Hippocampal formation (tissue), 2 donors: ENCODE results near the gene POP4.
"Not testable (repeated sequence)": the region's sequence is repeated elsewhere in the genome, so short reads cannot be mapped to it uniquely, and the experiment has no call there.

Experiments used
- DNase-seq, 2 donors: peaks; one replicate each; lab custom pipeline; 2025; lab: John Stamatoyannopoulos, UW

POP4 gene, protein sequence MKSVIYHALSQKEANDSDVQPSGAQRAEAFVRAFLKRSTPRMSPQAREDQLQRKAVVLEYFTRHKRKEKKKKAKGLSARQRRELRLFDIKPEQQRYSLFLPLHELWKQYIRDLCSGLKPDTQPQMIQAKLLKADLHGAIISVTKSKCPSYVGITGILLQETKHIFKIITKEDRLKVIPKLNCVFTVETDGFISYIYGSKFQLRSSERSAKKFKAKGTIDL

DNA sequence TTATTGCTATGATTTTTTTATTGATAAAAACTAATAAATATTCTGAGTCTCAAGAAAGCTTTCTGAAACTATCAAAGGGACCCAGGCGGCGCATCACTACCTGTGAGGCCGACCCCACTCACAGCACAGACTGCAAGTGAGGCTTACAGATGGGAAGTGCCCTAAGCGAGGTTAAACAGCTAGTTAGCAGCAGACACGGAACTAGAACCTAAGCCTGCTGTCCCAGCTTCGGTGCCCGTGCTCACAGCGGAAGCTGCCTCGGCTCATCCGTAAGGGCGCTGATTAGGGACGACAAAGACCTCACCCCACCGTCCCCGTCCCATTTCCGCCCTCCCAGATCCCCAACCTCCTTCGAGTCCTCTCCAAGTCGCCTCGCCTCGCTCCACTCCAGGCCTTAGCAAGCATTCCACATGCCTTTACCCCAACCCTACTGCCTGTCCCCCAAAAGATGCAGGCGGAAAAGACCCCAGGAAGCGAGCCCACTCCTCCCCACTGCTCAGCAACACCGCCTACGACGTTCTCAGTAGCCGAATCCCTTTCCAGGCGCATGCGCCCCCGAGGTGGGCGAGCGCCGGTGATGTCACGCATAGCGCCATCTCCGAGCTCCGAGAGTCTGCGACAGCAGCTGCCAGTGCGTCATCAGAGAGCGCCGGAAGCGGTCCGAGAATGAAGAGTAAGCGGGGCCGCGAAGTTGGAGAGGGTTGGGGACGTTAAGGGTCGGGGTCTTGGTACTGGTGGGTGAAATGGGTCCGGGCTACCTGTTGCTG, at the start of gene POP4:
POP4 (plus strand) TSS at position 631 of the 767 bp plus-strand sequence; CDS start at position 667, 36 bp downstream.
- peak; percentile 90 to 94 for DNase-seq

DNA sequence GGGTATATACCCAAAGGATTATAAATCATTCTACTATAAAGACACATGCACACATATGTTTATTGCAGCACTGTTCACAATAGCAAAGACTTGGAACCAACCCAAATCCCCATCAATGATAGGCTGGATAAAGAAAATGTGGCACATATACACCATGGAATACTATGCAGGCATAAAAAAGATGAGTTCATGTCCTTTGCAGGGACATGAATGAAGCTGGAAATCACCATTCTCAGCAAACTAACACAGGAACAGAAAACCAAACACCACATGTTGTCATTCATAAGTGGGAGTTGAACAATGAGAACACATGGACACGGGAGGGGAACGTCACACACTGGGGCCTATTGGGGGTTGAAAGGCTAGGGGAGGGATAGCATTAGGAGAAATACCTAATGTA, 47.0 kb upstream of the POP4 start:
- not testable (repeated sequence) for DNase-seq

DNA sequence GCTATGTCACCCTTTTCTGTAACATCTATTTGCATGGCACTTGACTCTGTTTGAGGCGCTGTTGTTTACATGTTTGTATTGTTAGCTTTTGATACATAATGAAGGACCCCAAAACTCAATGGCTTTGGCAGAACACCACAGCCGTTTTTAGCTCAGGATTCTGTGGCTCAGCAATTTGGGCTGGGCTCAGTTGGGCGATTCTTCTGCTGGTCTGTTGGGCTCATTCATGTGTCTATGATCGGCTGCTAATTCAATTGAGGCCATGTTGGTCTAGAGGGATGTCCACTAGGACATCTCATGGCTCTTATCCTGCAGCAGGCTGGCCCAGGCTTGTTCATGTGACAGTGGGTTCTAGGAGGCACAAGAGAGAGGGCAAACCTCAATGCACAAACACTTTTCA, 46.3 kb upstream of the POP4 start:
- DNase-seq: no peak

DNA sequence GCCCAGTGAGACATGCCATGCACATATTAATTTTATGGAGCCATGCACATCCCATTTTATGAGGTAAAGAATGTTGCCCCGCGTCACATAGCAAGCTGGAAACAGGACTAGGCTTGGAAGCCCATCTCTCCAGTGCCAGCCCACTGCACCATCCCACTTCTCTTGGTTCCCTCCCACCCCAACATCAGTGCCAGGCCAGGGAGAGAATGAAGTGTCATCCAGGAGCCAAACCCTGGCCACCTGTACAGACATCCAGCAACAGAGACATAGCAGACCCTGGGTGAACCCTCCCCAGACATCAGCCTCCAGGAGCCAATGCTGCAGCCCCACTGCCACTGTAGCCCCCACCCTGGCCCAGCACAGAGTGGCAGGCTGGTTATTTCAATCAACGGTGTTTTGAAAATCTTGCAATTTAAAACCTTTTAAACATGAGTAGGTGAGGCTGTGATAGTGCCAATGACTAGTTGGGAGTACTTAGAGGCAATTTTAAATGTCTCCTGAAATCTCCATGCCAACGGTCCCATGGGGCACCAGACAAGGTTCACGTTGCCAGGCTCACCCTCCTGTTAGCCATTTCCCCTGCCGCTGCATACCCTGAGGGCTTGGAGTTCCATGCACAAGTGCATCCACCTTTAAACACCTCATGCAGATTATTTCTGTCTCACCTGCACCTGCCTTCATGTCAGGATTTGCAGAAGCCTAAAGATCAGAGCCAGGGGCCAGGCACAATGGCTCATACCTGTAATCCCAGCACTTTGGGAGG, 45.6 kb upstream of the POP4 start:
- no peak for DNase-seq

DNA sequence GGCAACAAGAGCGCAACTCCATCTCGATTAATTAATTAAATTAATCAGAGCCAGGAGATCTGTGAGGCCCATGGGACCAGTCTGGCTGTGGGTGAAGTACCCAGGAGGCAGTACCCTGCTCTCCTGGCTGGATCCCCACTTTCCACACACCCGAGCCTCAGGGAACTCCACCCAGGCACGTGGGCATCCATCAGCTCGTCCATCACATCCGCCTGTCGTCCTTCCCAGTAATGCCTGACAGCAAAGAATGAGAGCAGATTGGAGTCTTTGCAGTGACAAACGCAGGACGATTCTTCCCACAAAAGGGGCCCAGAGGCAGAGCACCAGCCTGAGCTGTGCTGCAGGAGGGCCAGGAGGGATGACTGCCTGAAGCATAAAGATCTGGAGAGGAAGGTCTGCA, 44.5 kb upstream of the POP4 start:
- no peak for DNase-seq

DNA sequence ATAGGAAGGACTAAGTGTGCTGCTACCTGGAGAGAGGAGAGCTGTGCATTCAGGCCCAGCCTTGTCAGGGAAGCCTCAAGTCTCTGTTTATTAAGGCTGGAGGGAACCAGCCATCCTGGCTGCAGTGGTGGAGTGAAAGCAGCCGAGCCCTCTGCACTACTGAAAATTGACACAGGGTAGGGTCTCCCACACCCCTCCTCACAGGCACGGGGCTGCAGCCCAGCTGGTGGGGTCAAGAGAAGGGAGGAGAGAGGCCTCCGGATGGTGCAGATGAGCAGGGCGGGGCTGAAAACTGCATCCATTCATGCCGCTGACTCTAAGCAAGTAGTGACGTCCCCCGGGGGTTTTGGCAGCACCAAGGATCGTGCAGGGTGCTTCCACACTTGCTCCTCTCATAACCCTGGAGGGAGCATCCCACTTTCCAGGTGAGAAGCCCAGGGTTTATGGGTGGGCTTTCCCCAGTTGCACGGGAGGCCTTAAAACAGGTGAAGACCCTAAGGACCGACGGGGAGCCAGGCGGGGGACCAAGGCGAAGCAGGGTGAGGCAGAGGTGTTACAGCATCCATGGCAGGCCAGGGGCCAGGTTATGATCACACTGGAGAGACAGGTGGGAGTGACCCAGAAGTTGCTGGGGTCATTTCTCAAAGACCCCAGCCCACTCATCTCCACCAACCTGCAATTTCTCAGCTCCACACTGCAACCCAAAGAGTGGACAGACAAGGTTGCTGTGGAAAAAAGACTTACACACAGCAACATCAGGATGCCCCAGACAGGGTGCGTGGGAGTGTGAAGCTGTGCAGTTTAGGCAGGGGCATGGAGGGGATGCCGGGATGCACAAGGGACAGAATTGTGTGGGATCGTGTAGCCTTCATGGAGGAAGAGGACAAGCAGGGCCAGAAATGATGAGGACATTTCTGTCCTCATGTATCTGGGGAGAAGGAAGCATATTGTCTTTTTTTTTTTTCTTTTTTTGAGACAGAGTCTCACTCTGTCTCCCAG, 43.5 kb upstream of the POP4 start:
- DNase-seq: no peak

DNA sequence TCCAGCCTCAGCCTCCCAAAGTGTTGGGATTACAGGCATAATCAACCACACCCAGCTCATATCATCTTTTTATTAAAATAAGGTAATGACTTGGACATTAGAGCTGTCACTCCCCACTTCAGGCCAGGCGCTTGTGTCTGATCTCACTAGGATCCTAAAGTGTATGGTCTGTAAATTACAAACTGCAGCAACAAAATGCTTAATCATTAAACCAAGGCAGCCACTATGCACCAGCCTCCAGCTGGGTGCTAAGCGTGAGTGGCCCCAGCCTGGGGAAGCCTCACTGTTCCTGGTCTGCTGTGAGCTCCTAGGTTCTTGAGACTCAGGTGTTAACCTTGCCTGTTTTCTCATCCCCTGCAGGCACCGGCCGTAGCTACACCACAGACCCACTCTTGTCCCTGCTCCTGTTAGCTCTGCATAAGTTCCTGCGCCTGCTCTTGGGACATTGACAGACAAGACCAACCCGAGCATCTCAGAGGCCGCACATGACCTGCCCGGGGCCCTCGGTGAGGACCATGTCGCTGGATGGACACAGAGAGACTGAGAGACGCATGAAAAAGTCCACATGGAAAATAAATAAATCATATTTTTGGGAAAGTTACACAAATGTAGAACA, 42.5 kb upstream of the POP4 start:
- no peak for DNase-seq

DNA sequence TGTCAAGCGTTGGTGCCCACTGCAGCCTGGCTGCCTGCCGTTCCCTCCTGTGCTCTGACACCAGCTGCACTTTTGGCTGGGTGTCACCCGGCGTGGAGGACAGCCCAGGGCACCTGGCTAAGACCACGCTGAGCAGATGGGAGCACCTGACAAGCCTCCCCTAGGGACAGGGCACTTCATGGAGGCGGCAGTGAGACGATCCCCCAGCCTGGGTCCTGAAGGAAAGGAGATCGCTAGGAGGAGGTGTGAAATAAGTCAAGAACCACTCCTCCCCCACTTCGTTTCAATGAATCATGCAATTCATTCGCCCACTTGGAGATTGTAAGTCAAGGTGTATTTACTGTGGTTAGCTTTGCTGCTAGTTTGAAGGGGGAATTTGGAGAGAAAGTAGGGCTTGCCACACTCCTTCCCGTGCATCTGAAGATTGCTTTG, 41.5 kb upstream of the POP4 start:
- no peak for DNase-seq

DNA sequence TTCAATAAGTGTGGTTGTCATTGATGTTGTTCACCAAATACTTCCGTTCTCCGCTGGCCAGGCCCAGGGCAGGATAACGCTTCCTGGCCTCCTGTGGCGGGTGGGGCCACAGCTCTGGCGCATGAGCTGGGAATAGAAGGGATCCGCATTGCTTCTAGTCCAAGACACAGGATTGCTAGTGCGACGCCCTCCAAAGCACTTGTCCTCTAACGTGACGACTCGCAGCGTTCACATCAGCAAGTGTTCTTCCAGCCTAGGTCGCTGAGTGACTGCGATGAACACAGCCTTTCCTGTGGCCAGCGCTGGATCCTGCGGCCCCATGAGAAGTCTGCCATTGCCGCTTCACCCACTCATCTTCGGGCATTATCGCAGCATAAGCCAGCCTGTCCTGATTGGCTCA, 40.9 kb upstream of the POP4 start:
- no peak for DNase-seq

DNA sequence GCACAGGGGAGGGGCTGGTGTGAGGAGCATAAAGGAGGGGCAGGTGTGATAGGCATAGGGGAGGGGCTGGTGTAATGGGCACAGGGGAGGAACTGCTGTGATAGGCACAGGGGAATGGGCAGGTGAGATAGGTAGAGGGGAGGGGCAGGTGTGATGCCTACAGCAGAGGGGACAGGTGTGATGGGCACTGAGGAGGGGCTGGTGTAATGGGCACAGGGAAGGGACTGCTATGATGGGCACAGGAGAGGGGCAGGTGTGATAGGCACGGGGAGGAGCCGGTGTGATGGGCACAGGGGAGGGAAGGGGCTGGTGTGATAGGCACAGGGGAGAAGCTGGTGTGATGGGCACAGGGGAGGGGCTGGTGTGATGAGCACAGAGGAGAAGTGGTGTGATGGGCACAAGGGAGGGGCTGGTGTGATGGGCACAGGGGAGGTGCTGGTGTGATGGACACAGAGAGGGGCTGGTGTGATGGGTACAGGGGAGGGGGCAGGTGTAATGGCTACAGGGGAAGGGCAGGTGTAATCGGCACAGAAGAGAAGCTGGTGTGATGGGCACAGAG, 39.5 kb upstream of the POP4 start:
- no peak for DNase-seq

DNA sequence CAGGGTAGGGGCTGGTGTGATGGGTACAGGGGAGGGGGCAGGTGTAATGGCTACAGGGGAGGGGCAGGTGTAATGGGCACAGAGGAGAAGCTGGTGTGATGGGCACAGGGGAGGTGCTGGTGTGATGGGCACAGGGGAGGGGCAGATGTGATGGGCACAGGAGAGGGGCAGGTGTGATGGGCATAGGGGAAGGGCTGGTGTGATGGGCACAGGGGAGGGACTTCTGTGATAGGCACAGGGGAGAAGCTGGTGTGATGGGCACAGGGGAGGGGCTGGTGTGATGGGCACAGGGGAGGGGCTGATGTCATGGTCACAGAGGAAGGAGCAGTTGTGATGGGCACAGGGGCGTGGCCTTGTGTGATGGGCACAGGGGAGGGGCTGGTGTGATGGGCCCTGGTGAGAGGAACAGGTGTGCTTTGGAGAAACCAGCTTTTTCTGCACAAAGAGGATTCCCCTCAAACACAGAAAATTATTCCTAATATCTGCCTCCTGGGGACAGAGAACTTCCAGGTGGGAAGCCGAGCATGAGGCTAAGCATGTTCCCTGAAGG, 38.6 kb upstream of the POP4 start:
- DNase-seq: no peak

DNA sequence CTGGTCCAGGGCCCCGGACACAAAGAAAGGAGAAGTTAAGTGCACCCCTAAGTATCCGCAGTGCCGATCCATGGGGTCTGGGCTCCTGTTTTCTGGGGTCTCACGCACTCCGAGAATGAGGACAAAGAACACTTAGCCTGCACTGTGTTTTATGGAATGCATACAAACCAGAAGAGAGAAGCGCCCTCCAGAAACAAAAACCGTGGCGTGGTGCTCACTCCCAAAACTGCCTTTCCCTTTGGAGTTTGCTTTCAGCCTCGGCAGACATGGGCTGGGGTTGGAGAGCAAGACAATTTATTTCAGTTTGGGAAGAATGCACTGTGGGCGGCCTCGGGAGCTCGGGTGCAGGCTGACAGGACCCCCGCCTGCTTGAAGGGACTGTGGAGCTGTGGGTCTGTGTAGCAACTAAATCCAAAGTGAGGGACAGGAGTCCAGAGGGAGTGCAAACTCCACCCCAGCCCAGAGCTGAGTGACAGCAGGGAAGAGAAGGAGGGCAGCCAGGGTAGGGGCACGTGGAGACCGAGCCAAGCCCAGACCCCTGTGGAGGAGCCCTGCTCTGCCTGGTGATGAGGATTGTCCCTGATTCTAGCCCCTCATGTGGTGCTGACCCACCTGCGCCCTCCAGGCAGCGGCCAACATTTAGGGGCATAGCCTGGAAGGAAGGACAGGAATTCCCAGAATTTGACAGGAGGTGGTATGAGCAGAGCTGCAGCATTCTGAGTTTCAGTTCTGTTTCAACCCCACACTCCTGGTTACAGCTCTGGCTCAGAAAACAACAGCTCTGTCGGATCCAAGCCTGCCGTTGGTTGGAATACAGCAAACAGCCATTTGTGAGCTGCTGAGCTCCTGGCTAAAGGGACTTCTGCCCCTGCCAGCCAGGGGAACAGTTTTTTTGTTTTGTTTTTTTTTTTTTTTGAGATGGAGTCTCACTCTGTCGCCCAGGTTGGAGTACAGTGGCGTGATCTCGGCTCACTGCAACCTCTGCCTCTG, 37.8 kb upstream of the POP4 start:
- no peak for DNase-seq

DNA sequence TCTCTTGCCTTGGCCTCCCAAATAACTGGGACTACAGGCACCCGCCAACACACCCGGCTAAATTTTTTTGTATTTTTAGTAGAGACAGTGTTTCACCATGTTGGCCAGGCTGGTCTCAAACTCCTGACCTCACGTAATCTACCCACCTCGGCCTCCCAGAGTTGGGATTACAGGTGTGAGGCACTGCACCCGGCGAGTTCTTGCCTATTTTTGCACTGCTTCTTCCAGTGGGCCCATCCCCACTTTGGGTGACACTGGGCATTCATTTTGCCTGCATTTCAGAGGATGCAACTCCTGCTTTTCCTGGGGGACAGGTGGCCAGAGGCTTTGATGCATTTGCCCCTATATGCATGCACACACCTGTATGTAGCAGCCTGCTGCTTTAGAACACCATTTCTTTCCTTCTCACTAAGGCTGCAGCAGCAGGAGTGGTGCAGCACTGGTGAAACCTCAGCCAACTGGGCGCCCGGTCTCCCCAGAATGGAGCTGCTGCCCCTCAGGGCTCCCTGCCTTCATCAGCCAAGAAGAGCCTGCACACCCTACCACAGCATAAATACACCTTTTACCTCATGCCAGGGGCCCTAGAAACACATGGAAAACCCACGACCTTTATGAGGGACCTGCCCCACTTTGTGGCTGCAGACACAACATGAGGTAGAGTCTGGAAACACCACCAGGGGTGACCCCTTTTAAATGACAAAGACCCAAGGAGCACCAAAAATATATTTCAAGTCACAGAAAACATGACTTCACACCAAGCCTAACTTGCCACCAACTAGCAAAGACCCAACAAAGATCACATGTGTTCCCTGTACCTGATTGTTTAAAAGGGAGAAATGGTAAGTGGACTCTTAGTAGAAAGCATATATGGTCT, 36.8 kb upstream of the POP4 start:
- no peak for DNase-seq

DNA sequence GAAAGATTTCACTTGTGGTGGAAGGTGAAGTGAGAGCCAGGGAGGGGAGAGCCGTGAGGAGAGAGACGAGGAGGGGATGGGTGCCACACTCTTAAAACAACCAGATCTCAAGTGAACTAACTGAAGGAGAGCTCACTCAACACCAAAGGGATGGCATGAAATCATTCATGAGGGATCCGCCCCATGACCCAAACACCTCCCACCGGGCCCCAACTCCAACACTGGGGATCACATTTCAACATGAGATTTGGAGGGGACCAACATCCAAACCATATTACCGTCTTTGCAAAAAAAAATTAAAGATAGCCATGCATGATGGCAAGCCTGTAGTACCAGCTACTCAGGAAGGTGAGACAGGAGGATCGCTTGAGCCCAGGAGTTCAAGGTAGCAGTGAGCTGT, 34.9 kb upstream of the POP4 start:
- DNase-seq: no peak

DNA sequence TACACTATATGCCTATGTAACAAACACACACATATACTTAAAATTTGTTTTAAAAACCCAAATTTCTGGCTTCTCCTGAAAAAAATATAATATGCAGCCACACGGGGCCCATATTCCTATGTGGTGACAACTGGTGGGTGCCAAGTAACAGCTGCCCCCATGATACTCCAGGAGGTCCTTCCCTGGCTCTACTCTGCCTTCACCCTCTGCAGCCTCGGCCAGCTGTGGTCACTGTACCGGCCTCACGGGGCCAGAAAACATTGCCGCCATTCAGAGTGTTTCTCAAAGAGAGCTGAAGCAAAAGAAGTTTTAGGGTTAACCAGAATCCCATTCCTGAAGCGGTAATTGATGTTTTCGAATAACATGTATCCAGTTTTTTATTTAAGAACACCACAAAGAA, 32.6 kb upstream of the POP4 start:
- no peak for DNase-seq

DNA sequence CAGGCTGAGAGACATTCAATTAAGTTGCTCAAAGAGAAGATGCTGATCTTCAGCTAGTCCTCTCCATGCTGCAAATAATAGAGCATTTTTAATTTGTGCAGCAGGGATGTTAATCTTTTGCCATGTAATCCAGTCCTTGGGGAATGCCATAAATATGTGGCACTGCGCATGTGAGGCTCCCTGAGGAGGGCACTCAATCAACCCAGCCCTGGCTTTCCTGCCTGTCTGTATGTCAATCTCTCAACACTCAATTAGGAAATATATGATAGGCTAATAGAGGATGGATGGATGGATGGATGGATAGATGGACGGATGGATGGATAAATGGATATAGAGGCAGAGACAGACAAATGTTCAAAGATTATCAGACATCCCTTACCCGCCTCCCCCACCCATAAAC, 31.6 kb upstream of the POP4 start:
- no peak for DNase-seq

DNA sequence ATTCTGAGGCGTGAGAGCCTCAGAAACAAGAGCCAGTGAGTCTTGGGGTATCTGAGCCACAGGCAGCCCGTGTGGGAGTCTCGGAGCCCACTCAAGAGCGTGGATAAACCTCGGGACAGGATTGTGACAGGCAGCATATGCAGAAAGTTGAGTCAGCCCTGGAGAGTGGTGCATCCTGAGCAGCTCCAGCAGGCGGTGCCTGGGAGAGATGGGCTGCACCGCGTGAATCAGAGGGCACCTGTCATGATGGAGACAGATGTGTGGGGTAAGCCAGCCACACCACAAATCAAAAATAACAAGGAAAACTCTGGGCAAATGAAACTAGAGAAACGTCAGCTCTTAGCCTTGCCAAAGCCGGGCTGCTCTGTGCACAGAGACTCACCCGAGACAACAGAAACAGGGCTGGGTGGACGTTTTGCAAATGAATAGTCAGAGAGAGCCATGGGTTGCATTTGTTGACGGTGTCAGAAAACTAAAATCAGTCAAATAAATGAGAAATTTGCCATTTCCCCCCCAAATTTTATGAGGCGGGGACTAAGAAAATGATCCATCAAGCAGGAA, 30.0 kb upstream of the POP4 start:
- DNase-seq: no peak
